Mesenchymal stem cell (in vitro differentiated cells and primary cell): ENCODE measurements around the gene PLCB1.
"Not testable (repeated sequence)": the region's sequence is repeated elsewhere in the genome, so short reads cannot be mapped to it uniquely, and the experiment has no call there.

Experiments used
- DNase-seq: peaks from one replicate; pipeline ENCODE4 v3.0.0-alpha.2; 2013
- H2AFZ ChIP-seq: one replicate; pipeline ENCODE4 v1.6.1; 2013; ENCODE audit warnings: low read depth, mild to moderate bottlenecking, control low read depth, inconsistent platforms, low read length, moderate library complexity
- H2AK5ac ChIP-seq: 2 replicates; pipeline ENCODE4 v1.6.1; 2013; ENCODE audit warnings: low read length, moderate library complexity, mild to moderate bottlenecking, inconsistent platforms; ENCODE audit not compliant: severe bottlenecking
- H2BK120ac ChIP-seq: one replicate; pipeline ENCODE4 v1.6.1; 2013; ENCODE audit warnings: low read depth, mild to moderate bottlenecking, inconsistent platforms, low read length, moderate library complexity
- H2BK12ac ChIP-seq, 2 experiments: one replicate each; pipeline ENCODE4 v1.6.1; 2013; ENCODE audit warnings: inconsistent platforms in 2 of 2, low read length in 2 of 2, mild to moderate bottlenecking in 2 of 2, moderate library complexity in 2 of 2, control low read depth in 1 of 2
- H2BK15ac ChIP-seq: one replicate; pipeline ENCODE4 v1.6.1; 2013; ENCODE audit warnings: mild to moderate bottlenecking, low read depth, inconsistent platforms; ENCODE audit not compliant: poor library complexity, severe bottlenecking
- H2BK5ac ChIP-seq: 2 replicates; pipeline ENCODE4 v1.6.1; 2013; ENCODE audit warnings: low read depth, mild to moderate bottlenecking, low read length, control low read depth, inconsistent platforms; ENCODE audit not compliant: poor library complexity, severe bottlenecking
- H3K14ac ChIP-seq, 2 experiments: one replicate each; pipeline ENCODE4 v1.6.1; 2013; ENCODE audit warnings: inconsistent platforms in 2 of 2, low read length in 2 of 2, control low read depth in 1 of 2, mild to moderate bottlenecking in 1 of 2, moderate library complexity in 1 of 2
- H3K18ac ChIP-seq, 2 experiments: one replicate each; pipeline ENCODE4 v1.6.1; 2013; ENCODE audit warnings: inconsistent platforms in 2 of 2, low read length in 2 of 2, control low read depth in 1 of 2, low read depth in 1 of 2, mild to moderate bottlenecking in 1 of 2
- H3K23ac ChIP-seq, 2 experiments: one replicate each; pipeline ENCODE4 v1.6.1; 2013; ENCODE audit warnings: inconsistent platforms in 2 of 2, low read length in 2 of 2, mild to moderate bottlenecking in 2 of 2, moderate library complexity in 2 of 2, control low read depth in 1 of 2
- H3K27ac ChIP-seq: 2 replicates; pipeline ENCODE4 v1.5.1; 2013; ENCODE audit warnings: mild to moderate bottlenecking, moderate library complexity, low read length, control low read depth, inconsistent platforms; ENCODE audit not compliant: poor library complexity, severe bottlenecking
- H3K27me3 ChIP-seq, 2 experiments: 2 replicates each; pipeline versions ENCODE4 v1.6.1 to v1.7.0; 2013; ENCODE audit warnings: low read length in 2 of 2, mild to moderate bottlenecking in 2 of 2, moderate library complexity in 2 of 2, control low read depth in 1 of 2, inconsistent platforms in 1 of 2; ENCODE audit not compliant: control insufficient read depth in 1 of 2, insufficient read depth in 1 of 2
- H3K36me3 ChIP-seq, 2 experiments: 2 replicates each; pipeline versions ENCODE4 v1.6.1 to v1.7.0; 2013; ENCODE audit warnings: low read length in 2 of 2, control low read depth in 1 of 2, inconsistent platforms in 1 of 2, low read depth in 1 of 2, mild to moderate bottlenecking in 1 of 2; ENCODE audit not compliant: insufficient read depth in 2 of 2, control insufficient read depth in 1 of 2
- H3K4ac ChIP-seq, 2 experiments: one replicate each; pipeline ENCODE4 v1.6.1; 2013; ENCODE audit warnings: inconsistent platforms in 2 of 2, low read length in 2 of 2, mild to moderate bottlenecking in 2 of 2, moderate library complexity in 2 of 2, control low read depth in 1 of 2, low read depth in 1 of 2
- H3K4me1 ChIP-seq: 2 replicates; pipeline ENCODE4 v1.6.1; 2013; ENCODE audit warnings: low read depth, low read length, control low read depth; ENCODE audit not compliant: control insufficient read depth, insufficient read depth
- H3K4me2 ChIP-seq: 2 replicates; pipeline ENCODE4 v1.6.1; 2013; ENCODE audit warnings: low read length, mild to moderate bottlenecking, inconsistent platforms; ENCODE audit not compliant: poor library complexity, severe bottlenecking
- H3K4me3 ChIP-seq, 2 experiments: 2 replicates each; pipeline versions ENCODE4 v1.5.1 to v1.7.0; 2013; ENCODE audit warnings: low read length in 2 of 2, mild to moderate bottlenecking in 2 of 2, control low read depth in 1 of 2, low read depth in 1 of 2; ENCODE audit not compliant: insufficient read depth in 1 of 2
- H3K79me1 ChIP-seq: replicated peaks from 2 replicates; pipeline ENCODE4 v1.6.1; 2013; ENCODE audit warnings: mild to moderate bottlenecking, control low read depth, low read length, inconsistent platforms; ENCODE audit not compliant: poor library complexity, severe bottlenecking
- H3K9ac ChIP-seq: 2 replicates; pipeline ENCODE4 v1.7.0; 2013; ENCODE audit warnings: mild to moderate bottlenecking, low read length, moderate library complexity
- H3K9me3 ChIP-seq: 2 replicates; pipeline ENCODE4 v1.7.0; 2013; ENCODE audit warnings: mild to moderate bottlenecking, low read length; ENCODE audit not compliant: control insufficient read depth
- H4K8ac ChIP-seq: one replicate; pipeline ENCODE4 v1.6.1; 2013; ENCODE audit warnings: inconsistent platforms, mild to moderate bottlenecking, low read length, moderate library complexity
- H4K91ac ChIP-seq: one replicate; pipeline ENCODE4 v1.6.1; 2013; ENCODE audit warnings: mild to moderate bottlenecking, low read length, inconsistent platforms
- WGBS: methylation state at CpG from one replicate; pipeline ENCODE4 v1.1.7; 2013; ENCODE audit warnings: mixed read lengths; 5-methylcytosine and 5-hydroxymethylcytosine counted together

PLCB1 gene

DNA sequence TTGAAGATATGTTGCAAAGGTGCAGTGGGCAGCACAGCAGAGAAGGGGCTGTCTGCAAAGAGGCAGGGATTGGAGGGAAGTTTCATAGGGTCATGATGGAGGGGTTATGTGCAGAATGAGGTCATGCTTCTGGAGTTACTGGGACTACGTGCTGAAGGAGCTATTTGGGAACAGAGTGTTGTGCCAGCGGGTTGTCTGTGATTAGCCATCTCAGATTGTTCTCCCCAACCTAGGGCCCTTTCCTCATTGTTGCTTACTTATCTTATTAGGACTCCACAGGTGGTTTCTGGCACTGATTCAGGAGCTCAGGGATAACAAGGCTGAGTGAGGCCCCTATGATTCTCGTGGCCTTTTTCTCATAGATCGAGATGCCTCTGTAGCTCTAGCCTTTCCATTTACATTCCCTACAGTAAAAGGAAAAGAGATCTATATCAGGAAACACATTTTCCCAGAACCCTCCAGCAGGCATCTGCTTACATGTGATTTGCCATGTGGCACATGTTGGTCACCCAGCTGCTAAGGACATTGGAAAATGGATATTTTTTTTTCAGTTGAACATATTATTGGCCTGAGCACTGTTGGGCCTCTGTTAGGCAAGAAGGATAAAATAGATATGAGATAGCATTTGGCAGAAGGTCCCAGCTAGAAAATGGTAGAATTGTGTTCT is 507.2 kb downstream of the PLCB1 start:
- Histone ChIP-seq H4K91ac (no peak overlapping the region), H3K27ac (no peak overlapping the region), H3K4me1 (no peaks in the 10 kb centered on the region), H2BK15ac (no peak overlapping the region), H3K4me3 (no peak overlapping the region), H3K27me3 (no peaks in the 10 kb centered on the region), H2BK12ac (no peak overlapping the region), H3K23ac (no peak overlapping the region), H3K18ac (no peak overlapping the region), H3K4me2 (no peak overlapping the region), H3K9ac (no peak overlapping the region), H3K4ac (no peak overlapping the region), H2AK5ac (peak overlapping the region; percentile 40), H3K14ac (no peak overlapping the region), H3K79me1 (no peaks in the 10 kb centered on the region), H2BK5ac (no peak overlapping the region), H3K36me3 (no peaks in the 10 kb centered on the region), H2AFZ (no peak overlapping the region), H4K8ac (no peak overlapping the region), H3K9me3 (no peaks in the 10 kb centered on the region), H2BK120ac (no peak overlapping the region)
- no peak for DNase-seq
- 76% methylated on average over 4 of the region's 4 CpGs for WGBS

DNA sequence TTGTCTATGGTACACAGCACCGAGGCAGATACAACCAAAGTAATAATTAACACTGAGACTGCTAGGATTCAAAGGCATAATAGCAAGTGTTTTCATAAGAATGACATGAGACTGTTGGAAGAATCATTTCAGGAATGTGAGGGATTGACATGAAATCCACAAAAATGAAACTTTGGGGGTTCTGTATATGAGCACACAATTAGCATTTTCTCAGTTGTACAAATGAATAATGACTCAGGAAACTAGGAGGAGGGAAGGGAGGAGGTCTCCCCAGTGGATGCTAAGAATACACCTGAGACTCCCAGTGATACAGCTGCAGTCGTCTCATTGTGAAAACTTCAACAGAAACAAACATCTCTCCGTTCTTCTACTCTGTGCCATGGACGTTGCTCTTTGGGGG is 508.4 kb downstream of the PLCB1 start:
- Histone ChIP-seq H3K18ac (no peak overlapping the region), H3K79me1 (no peaks in the 10 kb centered on the region), H3K27me3 (no peaks in the 10 kb centered on the region), H2BK12ac (no peak overlapping the region), H3K9ac (no peak overlapping the region), H3K9me3 (no peaks in the 10 kb centered on the region), H2BK120ac (no peak overlapping the region), H3K14ac (no peak overlapping the region), H2AK5ac (no peak overlapping the region), H2AFZ (no peak overlapping the region), H2BK5ac (no peak overlapping the region), H4K8ac (no peak overlapping the region), H2BK15ac (no peak overlapping the region), H3K27ac (peak overlapping the region; percentile 73), H3K4me3 (no peak overlapping the region), H3K23ac (no peak overlapping the region), H3K4me2 (peak overlapping the region; percentile 22), H4K91ac (no peak overlapping the region), H3K4ac (no peak overlapping the region), H3K36me3 (no peaks in the 10 kb centered on the region), H3K4me1 (no peaks in the 10 kb centered on the region)
- DNase-seq = no peak
- no CpG with 5 or more reads among the region's 4 CpGs for WGBS

- Histone ChIP-seq H3K14ac (no peak overlapping the region), H2BK12ac (no peak overlapping the region), H3K4me2 (no peak overlapping the region), H3K79me1 (no peaks in the 10 kb centered on the region), H4K91ac (no peak overlapping the region), H2AFZ (no peak overlapping the region), H3K4ac (no peak overlapping the region), H3K4me3 (no peak overlapping the region), H3K23ac (no peak overlapping the region), H3K4me1 (no peaks in the 10 kb centered on the region), H3K18ac (no peak overlapping the region), H2BK120ac (no peak overlapping the region), H2AK5ac (peak overlapping the region; percentile 53), H3K27me3 (no peaks in the 10 kb centered on the region), H2BK15ac (no peak overlapping the region), H3K9ac (no peak overlapping the region), H2BK5ac (no peak overlapping the region), H3K36me3 (no peaks in the 10 kb centered on the region), H3K9me3 (no peaks in the 10 kb centered on the region), H4K8ac (no peak overlapping the region), H3K27ac (no peak overlapping the region)
- DNase-seq = no peak
- WGBS = no CpG with 5 or more reads among the region's 1 CpG
These were observed 510.2 kb downstream of the PLCB1 start for GRCh38 chr20:8642247-8642646.

- not testable (repeated sequence) for H3K9ac ChIP-seq, H3K9me3 ChIP-seq, H3K23ac ChIP-seq, H2BK5ac ChIP-seq, H3K4ac ChIP-seq, H3K4me2 ChIP-seq, DNase-seq, H2AFZ ChIP-seq, H4K91ac ChIP-seq, H2BK15ac ChIP-seq, H4K8ac ChIP-seq, H3K27ac ChIP-seq, H3K27me3 ChIP-seq, H2BK12ac ChIP-seq, H3K4me3 ChIP-seq, H3K79me1 ChIP-seq, H2BK120ac ChIP-seq, H2AK5ac ChIP-seq, H3K4me1 ChIP-seq, H3K36me3 ChIP-seq, H3K18ac ChIP-seq, H3K14ac ChIP-seq
- 96% methylated on average over 5 of the region's 30 CpGs for WGBS
These were observed 512.4 kb downstream of the PLCB1 start for GRCh38 chr20:8644468-8644867.
